Gastrocnemius medialis (tissue), 4 donors: ENCODE results near the gene WNT8B. TPM values are rescaled to one million over a fixed set of nuclear protein-coding genes. Genes with fewer than 3 reads are reported as not detected.

Source experiments
- ATAC-seq, 2 donors: fragments of 150-250 bp; one replicate each; pipeline ENCODE4 v1.9.1; 2016
- DNase-seq, 2 donors: peaks; one replicate each; pipeline ENCODE4 v3.0.0-alpha.2; 2019
- H3K27ac ChIP-seq, 4 donors: fragments of 200-600 bp; sonication (generic); 1 replicate in 1 of 4; 2 replicates in 3 of 4; pipeline ENCODE4 v1.5.1; 2016 to 2018; ENCODE audit warnings: mild to moderate bottlenecking in 2 of 4, moderate library complexity in 1 of 4
- H3K27me3 ChIP-seq, 3 donors: fragments of 200-600 bp; sonication (generic) in 2 of 3; 1 replicate in 1 of 3; 2 replicates in 2 of 3; pipeline versions ENCODE4 v1.5.1 to v1.6.0; 2016 to 2019; ENCODE audit warnings: mild to moderate bottlenecking in 1 of 3, moderate library complexity in 1 of 3
- H3K36me3 ChIP-seq, 2 donors: fragments of 200-600 bp; sonication (generic) in 1 of 2; one replicate each; pipeline ENCODE4 v1.5.1; 2017 to 2018
- H3K4me1 ChIP-seq, 2 donors: fragments of 200-600 bp; sonication (generic) in 1 of 2; one replicate each; pipeline ENCODE4 v1.5.1; 2016 to 2017; ENCODE audit warnings: mild to moderate bottlenecking in 2 of 2
- H3K4me3 ChIP-seq, 4 donors: fragments of 200-600 bp; sonication (generic) in 3 of 4; 1 replicate in 1 of 4; 2 replicates in 3 of 4; pipeline ENCODE4 v1.5.1; 2016 to 2019; ENCODE audit warnings: mild to moderate bottlenecking in 2 of 4
- H3K9me3 ChIP-seq, 3 donors: fragments of 200-600 bp; sonication (generic) in 2 of 3; 1 replicate in 1 of 3; 2 replicates in 2 of 3; pipeline ENCODE4 v1.5.1; 2016 to 2019
- POLR2A ChIP-seq, 2 donors: fragments of 450-650 bp; IDR thresholded peaks; one replicate each; pipeline ENCODE4 v1.6.1; 2017; ENCODE audit warnings: antibody characterized with exemption in 2 of 2, mild to moderate bottlenecking in 2 of 2, moderate library complexity in 2 of 2
- in situ Hi-C, 4 donors: fragments of 200-750 bp; cut with MboI; loops; one replicate each; pipeline versions ENCODE4 v1.15.0 to v1.8.0; 2017; ENCODE audit warnings: low sequenced_read_pairs in 4 of 4
- intact Hi-C: fragments of 100-400 bp; cut with DNase I; formaldehyde crosslinking; loops from one replicate; pipeline ENCODE4 v1.15.1; 2023; ENCODE audit warnings: low total_unique reads
- total RNA-seq, 4 donors: library from RNA; depleted of rRNA; stranded (reverse); fragments of >200 nt; gene quantifications; one replicate each; pipeline versions ENCODE4 v1.1.0 to v1.2.3, GENCODE V29; 2016
- TF ChIP-seq, protein P1 (sequence below), 5 experiments: fragments of 450-650 bp in 3 of 5; fragments of 200-600 bp in 2 of 5; sonication (generic) in 2 of 5; IDR thresholded peaks in 4 of 5; conservative IDR thresholded peaks in 1 of 5; 1 replicate in 4 of 5; 2 replicates in 1 of 5; pipeline ENCODE4 v1.5.1; 2016 to 2019; ENCODE audit warnings: antibody characterized with exemption in 5 of 5, mild to moderate bottlenecking in 3 of 5, moderate library complexity in 3 of 5

WNT8B gene
- total RNA-seq, 4 donors from 2014 or later: not detected

DNA sequence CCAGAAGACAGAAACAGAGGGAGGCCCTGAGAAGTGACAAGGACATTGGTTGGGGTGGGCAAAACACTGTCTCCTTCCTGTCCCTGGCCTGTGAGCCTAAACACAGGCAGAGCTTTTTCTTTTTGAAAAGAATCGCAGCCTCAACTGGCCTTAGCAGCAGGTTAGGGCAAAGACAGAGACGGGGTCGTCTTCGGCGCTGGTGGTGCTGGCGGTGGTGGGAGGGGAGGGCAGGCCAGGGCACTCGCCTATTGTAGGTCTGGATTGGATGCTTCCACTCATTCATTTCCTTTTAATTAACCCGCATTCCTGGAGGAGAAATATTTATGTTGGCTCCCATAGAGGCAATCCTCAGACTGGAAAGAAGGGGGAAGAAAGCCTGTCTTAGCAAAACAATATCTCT lies 22.6 kb downstream of the WNT8B start:
- Histone ChIP-seq H3K36me3 (peaks cover 0 to 31% of the 10 kb centered on the region in 2 donors), H3K4me1 (peaks cover 7 to 14% of the 10 kb centered on the region in 2 donors), H3K27me3 (peaks cover 0 to 6% (median 6%) of the 10 kb centered on the region in 3 donors), H3K27ac (no peak overlapping the region), H3K9me3 (no peaks in the 10 kb centered on the region), H3K4me3 (no peak overlapping the region)
- intact Hi-C loops (no loop called here), in situ Hi-C loops (no loop called here)
- ATAC-seq: no peak
- TF ChIP-seq, protein P1, sequence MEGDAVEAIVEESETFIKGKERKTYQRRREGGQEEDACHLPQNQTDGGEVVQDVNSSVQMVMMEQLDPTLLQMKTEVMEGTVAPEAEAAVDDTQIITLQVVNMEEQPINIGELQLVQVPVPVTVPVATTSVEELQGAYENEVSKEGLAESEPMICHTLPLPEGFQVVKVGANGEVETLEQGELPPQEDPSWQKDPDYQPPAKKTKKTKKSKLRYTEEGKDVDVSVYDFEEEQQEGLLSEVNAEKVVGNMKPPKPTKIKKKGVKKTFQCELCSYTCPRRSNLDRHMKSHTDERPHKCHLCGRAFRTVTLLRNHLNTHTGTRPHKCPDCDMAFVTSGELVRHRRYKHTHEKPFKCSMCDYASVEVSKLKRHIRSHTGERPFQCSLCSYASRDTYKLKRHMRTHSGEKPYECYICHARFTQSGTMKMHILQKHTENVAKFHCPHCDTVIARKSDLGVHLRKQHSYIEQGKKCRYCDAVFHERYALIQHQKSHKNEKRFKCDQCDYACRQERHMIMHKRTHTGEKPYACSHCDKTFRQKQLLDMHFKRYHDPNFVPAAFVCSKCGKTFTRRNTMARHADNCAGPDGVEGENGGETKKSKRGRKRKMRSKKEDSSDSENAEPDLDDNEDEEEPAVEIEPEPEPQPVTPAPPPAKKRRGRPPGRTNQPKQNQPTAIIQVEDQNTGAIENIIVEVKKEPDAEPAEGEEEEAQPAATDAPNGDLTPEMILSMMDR (IDR thresholded peaks at IDR 0.05 in 4 of 5, conservative IDR thresholded peaks at IDR 0.05 in 1 of 5): no peak
- TF ChIP-seq POLR2A (IDR thresholded peaks at IDR 0.05): no peak
- no peak for DNase-seq

DNA sequence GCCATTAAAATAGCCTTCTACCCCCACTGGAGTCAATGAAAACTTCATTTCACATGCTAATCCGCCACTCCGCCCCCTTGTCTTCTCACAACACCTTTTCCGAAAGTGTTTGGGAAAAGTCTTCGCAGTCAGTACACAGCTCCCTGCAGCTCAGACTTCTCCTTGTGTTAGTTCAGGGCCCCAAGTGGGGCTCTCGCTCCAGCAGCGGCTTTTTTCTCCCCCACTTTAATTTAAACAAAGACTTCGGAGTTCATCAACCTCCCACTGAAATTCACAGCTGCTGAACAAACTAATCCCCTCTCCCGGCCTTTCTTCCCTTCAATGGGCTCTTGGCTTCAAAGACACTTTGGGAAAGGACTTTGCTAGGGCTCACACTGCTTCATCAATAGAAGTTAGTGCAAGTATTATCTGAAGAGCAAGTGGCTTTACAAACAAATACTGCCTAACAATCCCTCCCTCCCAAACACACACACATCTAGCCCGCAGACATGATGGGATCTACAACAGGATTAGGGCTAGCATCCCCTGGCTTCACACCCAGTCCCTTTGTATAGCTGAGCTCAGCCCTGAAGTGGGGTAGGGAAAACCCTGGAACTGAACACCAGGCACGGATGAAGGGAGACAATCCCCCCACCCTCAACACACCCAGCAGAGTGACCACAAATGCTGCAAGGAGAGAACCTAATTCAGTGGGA lies 23.1 kb downstream of the WNT8B start:
- in situ Hi-C loops (no loop called here), intact Hi-C loops (no loop called here)
- Histone ChIP-seq H3K36me3 (peaks cover 0 to 32% of the 10 kb centered on the region in 2 donors), H3K4me1 (peaks cover 7 to 14% of the 10 kb centered on the region in 2 donors), H3K27ac (no peak overlapping the region), H3K9me3 (no peaks in the 10 kb centered on the region), H3K4me3 (no peak overlapping the region), H3K27me3 (peaks cover 0 to under 1% (median 0%) of the 10 kb centered on the region in 3 donors)
- DNase-seq: no peak
- no peak for ATAC-seq
- no peak for TF ChIP-seq POLR2A (IDR thresholded peaks at IDR 0.05)
- TF ChIP-seq, protein P1 (IDR thresholded peaks at IDR 0.05 in 4 of 5, conservative IDR thresholded peaks at IDR 0.05 in 1 of 5): no peak

DNA sequence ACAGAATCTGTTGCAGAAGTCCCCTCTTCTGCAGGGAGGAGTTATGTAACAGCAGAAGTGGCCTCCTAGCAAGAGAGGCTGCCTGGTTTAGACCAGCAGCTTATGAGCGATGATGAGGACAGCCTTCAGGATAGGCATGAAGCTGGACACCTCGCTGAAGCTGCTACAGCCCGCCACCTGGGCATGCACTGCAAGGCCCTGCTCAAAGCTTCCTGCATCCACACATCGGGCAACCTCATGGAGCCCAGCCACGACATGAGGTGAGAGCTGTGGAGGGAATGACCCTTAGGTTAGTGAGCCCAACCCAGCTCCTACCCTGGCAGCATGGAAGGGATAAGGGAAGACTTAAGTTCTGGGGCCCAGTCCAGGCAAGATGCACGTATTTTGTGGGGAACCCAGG lies 24.7 kb downstream of the WNT8B start:
- peaks cover 3 to 5% of the 10 kb centered on the region in 2 donors for H3K4me1 ChIP-seq
- no peak for ATAC-seq
- no peaks in the 10 kb centered on the region for H3K9me3 ChIP-seq
- intact Hi-C loops (no loop called here), in situ Hi-C loops (no loop called here)
- peaks cover 0 to 32% of the 10 kb centered on the region in 2 donors for H3K36me3 ChIP-seq
- no peak overlapping the region for H3K27ac ChIP-seq
- no peaks in the 10 kb centered on the region for H3K27me3 ChIP-seq
- no peak for DNase-seq
- no peak overlapping the region for H3K4me3 ChIP-seq
- TF ChIP-seq, protein P1 (IDR thresholded peaks at IDR 0.05 in 4 of 5, conservative IDR thresholded peaks at IDR 0.05 in 1 of 5): no peak
- TF ChIP-seq POLR2A (IDR thresholded peaks at IDR 0.05): no peak

DNA sequence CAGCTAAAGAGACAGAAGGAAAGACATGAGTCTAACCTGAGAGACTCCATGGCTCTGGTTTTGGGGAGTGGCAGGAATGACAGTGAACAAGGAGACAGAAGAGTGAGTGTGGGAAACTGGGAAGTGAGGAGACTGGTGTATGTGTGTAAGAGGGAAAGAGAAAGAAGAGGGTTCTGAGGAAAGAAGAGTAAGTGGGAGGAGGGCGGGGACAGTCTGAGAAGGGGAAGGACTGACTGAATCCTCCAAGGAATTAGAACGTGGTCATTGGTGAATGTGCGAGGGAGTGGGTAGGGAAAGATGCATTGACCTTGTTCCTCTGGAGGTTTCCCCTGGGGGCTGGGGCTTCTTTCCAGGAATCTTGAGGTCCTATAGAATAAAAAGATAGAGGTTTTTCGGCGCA lies 26.6 kb downstream of the WNT8B start:
- H3K36me3 ChIP-seq: peaks cover 0 to 42% of the 10 kb centered on the region in 2 donors
- ATAC-seq: no peak

More for the DNA sequence above, 26.6 kb downstream of the WNT8B start:
- H3K4me3 ChIP-seq: no peak overlapping the region
- no peak overlapping the region for H3K27ac ChIP-seq
- intact Hi-C loops: no loop called here
- no peaks in the 10 kb centered on the region for H3K4me1 ChIP-seq
- TF ChIP-seq, protein P1 (IDR thresholded peaks at IDR 0.05 in 4 of 5, conservative IDR thresholded peaks at IDR 0.05 in 1 of 5): no peak
- no peak for TF ChIP-seq POLR2A (IDR thresholded peaks at IDR 0.05)
- H3K27me3 ChIP-seq: no peaks in the 10 kb centered on the region
- in situ Hi-C loops: no loop called here
- no peaks in the 10 kb centered on the region for H3K9me3 ChIP-seq
- no peak for DNase-seq
